HCT116 (cell line): Measurements from ENCODE around the gene KIAA1586.

ENCODE experiments used
- CTCF ChIP-seq, 3 experiments: fragments of 200-600 bp in 1 of 3; sonication (generic) in 1 of 3; IDR thresholded peaks in 2 of 3; conservative IDR thresholded peaks in 1 of 3; 2 replicates each; pipeline ENCODE4 v1.5.1; 2012 to 2017; ENCODE audit warnings: low read depth in 2 of 3, low read length in 2 of 3, antibody characterized with exemption in 1 of 3, borderline replicate concordance in 1 of 3, control low read depth in 1 of 3, mild to moderate bottlenecking in 1 of 3, mixed read lengths in 1 of 3, mixed run types in 1 of 3, moderate library complexity in 1 of 3; ENCODE audit not compliant: insufficient read depth in 1 of 3
- JUND ChIP-seq: IDR thresholded peaks from 2 replicates; pipeline ENCODE4 v1.6.1; 2012
- MAX ChIP-seq: IDR thresholded peaks from 2 replicates; pipeline ENCODE4 v1.6.1; 2012
- SIN3A ChIP-seq: IDR thresholded peaks from 2 replicates; pipeline ENCODE4 v1.6.1; 2012; ENCODE audit warnings: low read depth

- TF ChIP-seq CTCF (IDR thresholded peaks at IDR 0.05 in 2 of 3, conservative IDR thresholded peaks at IDR 0.05 in 1 of 3; ENCODE audit: borderline replicate concordance in 1 of 3, insufficient read depth in 1 of 3, low read depth in 2 of 3, low read length in 2 of 3): no peak
- no peak for TF ChIP-seq JUND
- TF ChIP-seq SIN3A: no peak
- no peak for TF ChIP-seq MAX
Observed at GRCh38 chr6:57027301-57027700, 19.2 kb upstream of the KIAA1586 start.
